Mesendoderm (in vitro differentiated cells): ENCODE data around the gene RCN1.
A peak's percentile ranks its signal among the peaks of the same experiment; 100 is the strongest.

Source experiments
- DNase-seq: peaks from one replicate; pipeline ENCODE4 v3.0.0; 2013
- H2AK5ac ChIP-seq: 2 replicates; pipeline ENCODE4 v1.6.1; 2013; ENCODE audit warnings: low read length, inconsistent platforms
- H2BK120ac ChIP-seq: 2 replicates; pipeline ENCODE4 v1.6.1; 2013; ENCODE audit warnings: low read depth, mild to moderate bottlenecking, low read length, moderate library complexity, mixed read lengths
- H2BK15ac ChIP-seq: replicated peaks from 2 replicates; pipeline ENCODE4 v1.6.1; 2013; ENCODE audit warnings: low read depth, mild to moderate bottlenecking, moderate library complexity
- H2BK5ac ChIP-seq: 2 replicates; pipeline ENCODE4 v1.6.1; 2013; ENCODE audit warnings: low read length, inconsistent platforms
- H3K18ac ChIP-seq: 2 replicates; pipeline ENCODE4 v1.6.1; 2013; ENCODE audit warnings: mild to moderate bottlenecking, low read length, mixed read lengths
- H3K23ac ChIP-seq: one replicate; pipeline ENCODE4 v1.6.1; 2013; ENCODE audit warnings: low read length
- H3K27ac ChIP-seq: 2 replicates; pipeline ENCODE4 v1.5.1; 2013; ENCODE audit warnings: low read depth, mild to moderate bottlenecking, inconsistent platforms, low read length, moderate library complexity
- H3K27me3 ChIP-seq: 2 replicates; pipeline ENCODE4 v1.6.1; 2013; ENCODE audit warnings: low read length, control low read depth, mild to moderate bottlenecking, inconsistent platforms; ENCODE audit not compliant: insufficient read depth, poor library complexity
- H3K36me3 ChIP-seq: 2 replicates; pipeline ENCODE4 v1.6.1; 2013; ENCODE audit warnings: low read length, inconsistent platforms; ENCODE audit not compliant: control insufficient read depth, insufficient read depth
- H3K4ac ChIP-seq: one replicate; pipeline ENCODE4 v1.6.1; 2013; ENCODE audit warnings: low read depth, mild to moderate bottlenecking, low read length, moderate library complexity
- H3K4me1 ChIP-seq: 2 replicates; pipeline ENCODE4 v1.6.1; 2013; ENCODE audit warnings: low read depth, low read length, inconsistent platforms; ENCODE audit not compliant: control insufficient read depth
- H3K4me2 ChIP-seq: 2 replicates; pipeline ENCODE4 v1.6.1; 2013; ENCODE audit warnings: low read length
- H3K4me3 ChIP-seq: 2 replicates; pipeline ENCODE4 v1.5.1; 2013; ENCODE audit warnings: mild to moderate bottlenecking, low read length
- H3K56ac ChIP-seq: one replicate; pipeline ENCODE4 v1.6.1; 2013; ENCODE audit warnings: low read length
- H3K79me1 ChIP-seq: 2 replicates; pipeline ENCODE4 v1.6.1; 2013; ENCODE audit warnings: low read length, inconsistent platforms
- H3K79me2 ChIP-seq: 2 replicates; pipeline ENCODE4 v1.6.1; 2013; ENCODE audit warnings: mild to moderate bottlenecking, low read length; ENCODE audit not compliant: control insufficient read depth, insufficient read depth
- H3K9ac ChIP-seq: 2 replicates; pipeline ENCODE4 v1.6.1; 2013; ENCODE audit warnings: low read length, inconsistent platforms
- H4K5ac ChIP-seq: one replicate; pipeline ENCODE4 v1.6.1; 2013; ENCODE audit warnings: low read length
- H4K8ac ChIP-seq: one replicate; pipeline ENCODE4 v1.6.1; 2013; ENCODE audit warnings: low read depth, mild to moderate bottlenecking, control low read depth, low read length, moderate library complexity
- WGBS: extraction: QIAGEN DNeasy Blood & Tissue Kit; methylation state at CpG from one replicate; pipeline ENCODE4 v1.1.7; 2013; ENCODE audit warnings: low lambda C conversion rate, missing lambda C conversion rate; ENCODE audit not compliant: insufficient coverage; ENCODE audit errors: extremely low coverage; 5-methylcytosine and 5-hydroxymethylcytosine counted together

The RCN1 gene

DNA sequence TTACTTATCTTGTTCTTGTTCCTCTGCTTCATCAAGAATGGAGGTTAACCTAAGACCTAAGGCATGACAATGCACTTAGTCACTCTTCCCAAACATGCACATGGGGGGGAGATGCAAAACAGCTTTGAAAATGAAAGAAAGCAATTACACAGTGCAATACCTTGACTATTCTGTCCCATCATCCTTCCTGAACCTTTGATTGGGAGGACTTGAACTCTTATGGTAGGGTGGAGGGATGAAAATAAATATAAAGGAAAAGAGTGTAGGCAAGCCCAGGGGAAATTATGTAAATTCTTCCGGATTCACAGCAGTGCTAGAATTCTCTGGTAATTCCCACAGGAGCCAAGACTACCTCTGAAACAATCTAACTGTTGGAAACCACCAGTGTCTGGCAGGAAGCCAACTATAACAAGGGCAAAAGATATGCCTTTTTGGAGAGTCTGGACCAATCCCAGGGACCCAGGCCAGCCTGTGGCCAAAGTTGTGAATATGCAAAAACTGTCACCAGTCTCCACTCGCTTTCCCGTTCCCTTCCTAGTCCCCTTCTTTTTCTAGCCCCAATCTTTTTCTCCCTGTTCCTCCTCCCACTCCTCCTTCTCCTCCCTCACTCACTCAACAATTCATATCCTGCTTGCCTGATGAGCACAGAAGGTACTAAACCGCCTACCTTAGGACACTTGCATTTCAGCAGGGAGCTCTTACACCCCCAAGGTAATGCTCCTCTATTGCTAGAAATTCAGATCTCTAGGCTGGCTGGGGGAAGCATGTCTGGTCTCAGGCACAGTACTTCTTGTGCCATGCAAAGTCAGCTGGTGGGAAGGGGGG lies 2.5 kb upstream of the RCN1 start:
- Histone ChIP-seq H3K4me1 (peaks cover 10% of the 10 kb centered on the region), H3K27ac (no peak overlapping the region), H4K8ac (no peak overlapping the region), H3K4ac (no peak overlapping the region), H3K27me3 (no peaks in the 10 kb centered on the region), H3K4me3 (no peak overlapping the region), H2BK120ac (no peak overlapping the region), H3K79me1 (peaks cover 9% of the 10 kb centered on the region), H2BK15ac (no peak overlapping the region), H2BK5ac (no peak overlapping the region), H3K79me2 (peaks cover 14% of the 10 kb centered on the region), H4K5ac (no peak overlapping the region), H3K18ac (no peak overlapping the region), H2AK5ac (no peak overlapping the region), H3K9ac (no peak overlapping the region), H3K23ac (no peak overlapping the region), H3K56ac (no peak overlapping the region), H3K36me3 (no peaks in the 10 kb centered on the region), H3K4me2 (no peak overlapping the region)
- WGBS: no CpG with 5 or more reads among the region's 4 CpGs
- peak; percentile 50 for DNase-seq

- Histone ChIP-seq H2BK15ac (no peak overlapping the region), H3K56ac (peak overlapping the region; percentile 90), H3K27ac (no peak overlapping the region), H3K36me3 (peaks cover 5% of the 10 kb centered on the region), H3K79me2 (peaks cover 47% of the 10 kb centered on the region), H3K4ac (no peak overlapping the region), H3K4me1 (peaks cover 10% of the 10 kb centered on the region), H4K5ac (no peak overlapping the region), H3K23ac (peak overlapping the region; percentile 94), H3K27me3 (no peaks in the 10 kb centered on the region), H2AK5ac (no peak overlapping the region), H3K79me1 (peaks cover 25% of the 10 kb centered on the region), H3K18ac (peak overlapping the region; percentile 84), H3K4me2 (peak overlapping the region; percentile 66), H2BK120ac (no peak overlapping the region), H3K9ac (peak overlapping the region; percentile 66), H4K8ac (no peak overlapping the region), H2BK5ac (no peak overlapping the region), H3K4me3 (no peak overlapping the region)
- no CpG with 5 or more reads among the region's 4 CpGs for WGBS
- DNase-seq: peak; percentile 42
These were observed 1.8 kb downstream of the RCN1 start for GRCh38 chr11:32092581-32093170.

- no peak overlapping the region for H3K23ac ChIP-seq
- no peak overlapping the region for H3K18ac ChIP-seq
- no CpG with 5 or more reads among the region's 1 CpG for WGBS
- H3K56ac ChIP-seq: no peak overlapping the region
- no peaks in the 10 kb centered on the region for H3K27me3 ChIP-seq
- peaks cover 29% of the 10 kb centered on the region for H3K79me1 ChIP-seq
- peaks cover 47% of the 10 kb centered on the region for H3K79me2 ChIP-seq
- no peak overlapping the region for H2BK15ac ChIP-seq
- peaks cover 9% of the 10 kb centered on the region for H3K36me3 ChIP-seq
- no peak overlapping the region for H3K4me2 ChIP-seq
- H3K9ac ChIP-seq: no peak overlapping the region
- H2BK120ac ChIP-seq: no peak overlapping the region
- H2AK5ac ChIP-seq: no peak overlapping the region
- DNase-seq: no peak
- no peak overlapping the region for H4K5ac ChIP-seq
- no peak overlapping the region for H4K8ac ChIP-seq
- no peak overlapping the region for H3K27ac ChIP-seq
- no peak overlapping the region for H3K4me3 ChIP-seq
- no peak overlapping the region for H3K4ac ChIP-seq
- no peak overlapping the region for H2BK5ac ChIP-seq
- peaks cover 5% of the 10 kb centered on the region for H3K4me1 ChIP-seq
These were observed 4.0 kb downstream of the RCN1 start for GRCh38 chr11:32094923-32095322.

DNA sequence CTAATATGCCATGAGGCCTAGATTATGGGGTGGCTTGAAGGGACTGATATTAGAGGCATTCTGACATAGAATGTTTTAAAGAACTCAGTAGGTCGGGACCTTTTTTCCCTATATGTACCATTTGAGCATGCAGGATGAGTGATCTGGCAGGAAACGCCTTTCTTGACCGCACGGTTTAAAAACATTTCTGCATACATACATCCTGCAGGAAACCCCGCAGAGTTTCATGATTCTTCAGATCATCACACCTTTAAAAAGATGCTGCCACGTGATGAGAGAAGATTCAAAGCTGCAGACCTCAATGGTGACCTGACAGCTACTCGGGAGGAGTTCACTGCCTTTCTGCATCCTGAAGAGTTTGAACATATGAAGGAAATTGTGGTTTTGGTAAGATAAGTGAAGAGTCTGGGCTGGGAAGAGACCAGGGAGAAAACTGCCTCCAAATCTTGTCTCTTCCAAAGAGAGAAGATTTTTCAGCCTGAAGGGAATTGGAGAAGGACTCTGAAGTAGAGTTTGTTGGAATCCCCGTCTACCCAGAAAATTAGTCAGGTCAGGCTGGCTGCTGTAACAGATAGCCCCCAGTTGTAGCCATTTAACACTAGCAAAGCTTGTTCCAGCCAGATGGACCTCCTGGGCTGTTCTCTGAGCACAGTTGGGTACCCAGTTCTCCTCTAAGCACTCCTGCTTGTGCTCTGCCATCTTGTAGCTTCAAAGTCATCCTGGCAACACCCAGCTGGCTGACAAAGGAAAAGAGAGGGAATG lies 7.4 kb downstream of the RCN1 start:
- no peak overlapping the region for H4K5ac ChIP-seq
- H3K56ac ChIP-seq: no peak overlapping the region
- peaks cover 33% of the 10 kb centered on the region for H3K79me2 ChIP-seq
- peaks cover 25% of the 10 kb centered on the region for H3K36me3 ChIP-seq
- no peak overlapping the region for H3K4me2 ChIP-seq
- no peak overlapping the region for H3K9ac ChIP-seq
- H2BK5ac ChIP-seq: no peak overlapping the region
- no peak overlapping the region for H3K4me3 ChIP-seq
- H2AK5ac ChIP-seq: no peak overlapping the region
- WGBS: no CpG with 5 or more reads among the region's 8 CpGs
- no peak overlapping the region for H2BK15ac ChIP-seq
- DNase-seq: no peak
- H3K27ac ChIP-seq: no peak overlapping the region
- H3K4me1 ChIP-seq: no peaks in the 10 kb centered on the region
- no peaks in the 10 kb centered on the region for H3K27me3 ChIP-seq
- peaks cover 20% of the 10 kb centered on the region for H3K79me1 ChIP-seq
- H3K4ac ChIP-seq: no peak overlapping the region
- no peak overlapping the region for H2BK120ac ChIP-seq
- no peak overlapping the region for H3K23ac ChIP-seq
- no peak overlapping the region for H3K18ac ChIP-seq
- H4K8ac ChIP-seq: no peak overlapping the region

DNA sequence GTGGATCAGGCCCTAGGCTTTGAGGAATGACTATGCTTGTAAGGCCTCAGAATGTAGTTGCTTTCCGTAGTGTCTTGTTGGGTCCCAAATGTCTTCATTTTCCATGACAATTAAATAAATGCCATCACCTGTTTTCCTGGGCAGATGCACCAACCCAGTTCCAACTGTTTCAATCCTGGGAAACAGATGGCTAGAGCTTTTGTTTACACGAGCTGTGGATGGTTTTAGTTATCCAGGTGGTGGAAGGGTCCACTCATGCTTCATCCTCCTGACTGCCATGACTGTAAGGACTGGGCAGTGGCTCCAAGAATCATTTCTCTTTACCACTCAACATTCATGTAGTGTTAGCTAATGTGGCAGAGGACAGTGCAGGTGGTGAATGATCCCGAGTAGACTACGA lies 8.6 kb downstream of the RCN1 start:
- H3K36me3 ChIP-seq: peaks cover 30% of the 10 kb centered on the region
- H3K18ac ChIP-seq: no peak overlapping the region
- no peak overlapping the region for H2AK5ac ChIP-seq
- no peak overlapping the region for H3K4me2 ChIP-seq
- H3K4me1 ChIP-seq: no peaks in the 10 kb centered on the region
- no peak overlapping the region for H3K56ac ChIP-seq
- no peak overlapping the region for H4K8ac ChIP-seq
- H3K79me2 ChIP-seq: peaks cover 21% of the 10 kb centered on the region
- H2BK15ac ChIP-seq: no peak overlapping the region
- DNase-seq: no peak
- no peak overlapping the region for H2BK5ac ChIP-seq
- no peak overlapping the region for H3K27ac ChIP-seq
- H2BK120ac ChIP-seq: no peak overlapping the region
- no peaks in the 10 kb centered on the region for H3K27me3 ChIP-seq
- no peak overlapping the region for H4K5ac ChIP-seq
- H3K79me1 ChIP-seq: peaks cover 20% of the 10 kb centered on the region
- no peak overlapping the region for H3K23ac ChIP-seq
- no peak overlapping the region for H3K4me3 ChIP-seq
- H3K4ac ChIP-seq: no peak overlapping the region
- WGBS: no CpG with 5 or more reads among the region's 4 CpGs
- H3K9ac ChIP-seq: no peak overlapping the region
